Measurements from ENCODE around the gene MYO1H. TPM values are rescaled to one million over a fixed set of nuclear protein-coding genes. Genes with fewer than 3 reads are reported as not detected.

The MYO1H gene
- polyA plus RNA-seq, 1 experiment = not detected

- POLR2A ChIA-PET = no interaction called here
- CTCF ChIA-PET = no interaction called here
- Histone ChIP-seq H3K4me3 (ENCODE audit: low read depth, low read length) (no peak overlapping the region), H3K36me3 (ENCODE audit: control insufficient read depth, insufficient read depth, low read length) (no peaks in the 10 kb centered on the region), H3K27me3 (ENCODE audit: control insufficient read depth, insufficient read depth, low read length) (peaks cover 19% of the 10 kb centered on the region)
- TF ChIP-seq CTCF (IDR thresholded peaks at IDR 0.05; ENCODE audit: insufficient read depth, low read depth, low read length) = no peak
- DNase-seq (ENCODE audit: low read depth) = no peak
Measured at GRCh38 chr12:109302770-109303169, 44.9 kb upstream of the MYO1H start.

GRCh38 chr12:109304485-109304884, 43.2 kb upstream of the MYO1H start:
- Histone ChIP-seq H3K4me3 (ENCODE audit: low read depth, low read length) (no peak overlapping the region), H3K27me3 (ENCODE audit: control insufficient read depth, insufficient read depth, low read length) (peaks cover 29% of the 10 kb centered on the region), H3K36me3 (ENCODE audit: control insufficient read depth, insufficient read depth, low read length) (no peaks in the 10 kb centered on the region)
- POLR2A ChIA-PET = no interaction called here
- no peak for DNase-seq (ENCODE audit: low read depth)
- TF ChIP-seq CTCF (IDR thresholded peaks at IDR 0.05; ENCODE audit: insufficient read depth, low read depth, low read length) = no peak
- CTCF ChIA-PET = interaction anchor here (1.4 kb wide), 1 partner anchor 25 kb away, joined by 3 read pairs; no protein-coding TSS in a partner anchor

GRCh38 chr12:109305547-109305946, 42.2 kb upstream of the MYO1H start:
- POLR2A ChIA-PET = no interaction called here
- H3K36me3 ChIP-seq (ENCODE audit: control insufficient read depth, insufficient read depth, low read length) = no peaks in the 10 kb centered on the region
- no peak for DNase-seq (ENCODE audit: low read depth)
- peaks cover 35% of the 10 kb centered on the region for H3K27me3 ChIP-seq (ENCODE audit: control insufficient read depth, insufficient read depth, low read length)
- H3K4me3 ChIP-seq (ENCODE audit: low read depth, low read length) = no peak overlapping the region
- CTCF ChIA-PET = interaction anchor here (1.4 kb wide), 1 partner anchor 24 kb away, joined by 3 read pairs; no protein-coding TSS in a partner anchor
- TF ChIP-seq CTCF (IDR thresholded peaks at IDR 0.05; ENCODE audit: insufficient read depth, low read depth, low read length) = no peak

- CTCF ChIA-PET = interaction anchor here (0.9 kb wide), 1 partner anchor 17 kb away, joined by 4 read pairs; no protein-coding TSS in a partner anchor
- POLR2A ChIA-PET = no interaction called here
- DNase-seq (ENCODE audit: low read depth) = no peak
- Histone ChIP-seq H3K27me3 (ENCODE audit: control insufficient read depth, insufficient read depth, low read length) (peaks cover 46% of the 10 kb centered on the region), H3K36me3 (ENCODE audit: control insufficient read depth, insufficient read depth, low read length) (no peaks in the 10 kb centered on the region), H3K4me3 (ENCODE audit: low read depth, low read length) (no peak overlapping the region)
- TF ChIP-seq CTCF (IDR thresholded peaks at IDR 0.05; ENCODE audit: insufficient read depth, low read depth, low read length) = no peak
Measured at GRCh38 chr12:109307051-109307450, 40.6 kb upstream of the MYO1H start.

- no peak for TF ChIP-seq CTCF (IDR thresholded peaks at IDR 0.05; ENCODE audit: insufficient read depth, low read depth, low read length)
- POLR2A ChIA-PET = interaction anchor here (0.7 kb wide), 1 partner anchor 282 kb away, joined by 3 read pairs; no protein-coding TSS in a partner anchor
- CTCF ChIA-PET = no interaction called here
- H3K27me3 ChIP-seq (ENCODE audit: control insufficient read depth, insufficient read depth, low read length) = peaks cover 44% of the 10 kb centered on the region
- no peak for DNase-seq (ENCODE audit: low read depth)
- no peak within 1 kb of the TSS; the same call in 1 of the 2 replicates for H3K4me3 ChIP-seq (ENCODE audit: low read depth, low read length)
- no peaks in the 10 kb centered on the region for H3K36me3 ChIP-seq (ENCODE audit: control insufficient read depth, insufficient read depth, low read length)
Measured at GRCh38 chr12:109308534-109309380, 38.9 kb upstream of the MYO1H start, which contains the start of gene FOXN4. FOXN4 (minus strand) TSS chr12:109309284; CDS start chr12:109308321, 963 bp downstream.
